GM21737 (cell line): ENCODE data around the gene ARSG.

Experiments used
- ATAC-seq: cut with Tn5 transposase; IDR thresholded peaks from one replicate; pipeline ENCODE4 v1.9.1; 2021; ENCODE audit warnings: mild to moderate bottlenecking, moderate library complexity; ENCODE audit not compliant: unreplicated experiment

ARSG gene

DNA sequence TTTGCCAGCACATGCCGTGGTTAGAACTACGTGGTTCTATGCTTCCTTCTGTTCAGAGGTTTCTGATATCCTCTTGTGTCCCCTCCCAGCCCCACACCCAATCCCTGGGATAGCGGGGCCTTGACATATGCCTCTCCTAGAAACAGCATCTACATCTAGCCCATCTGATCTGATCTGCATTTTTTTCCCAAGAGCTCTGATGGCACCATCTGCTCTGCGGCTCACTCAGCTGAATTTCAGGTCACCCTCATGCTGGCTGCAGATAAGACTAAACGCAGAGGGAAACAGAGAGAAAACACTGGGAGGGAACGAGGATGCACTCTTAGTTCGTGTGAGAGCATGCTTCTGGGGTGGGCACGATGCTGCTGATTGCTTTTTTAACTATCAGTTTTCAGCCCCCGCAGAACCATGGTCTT, 155.3 kb downstream of the ARSG start:
- no peak for ATAC-seq

DNA sequence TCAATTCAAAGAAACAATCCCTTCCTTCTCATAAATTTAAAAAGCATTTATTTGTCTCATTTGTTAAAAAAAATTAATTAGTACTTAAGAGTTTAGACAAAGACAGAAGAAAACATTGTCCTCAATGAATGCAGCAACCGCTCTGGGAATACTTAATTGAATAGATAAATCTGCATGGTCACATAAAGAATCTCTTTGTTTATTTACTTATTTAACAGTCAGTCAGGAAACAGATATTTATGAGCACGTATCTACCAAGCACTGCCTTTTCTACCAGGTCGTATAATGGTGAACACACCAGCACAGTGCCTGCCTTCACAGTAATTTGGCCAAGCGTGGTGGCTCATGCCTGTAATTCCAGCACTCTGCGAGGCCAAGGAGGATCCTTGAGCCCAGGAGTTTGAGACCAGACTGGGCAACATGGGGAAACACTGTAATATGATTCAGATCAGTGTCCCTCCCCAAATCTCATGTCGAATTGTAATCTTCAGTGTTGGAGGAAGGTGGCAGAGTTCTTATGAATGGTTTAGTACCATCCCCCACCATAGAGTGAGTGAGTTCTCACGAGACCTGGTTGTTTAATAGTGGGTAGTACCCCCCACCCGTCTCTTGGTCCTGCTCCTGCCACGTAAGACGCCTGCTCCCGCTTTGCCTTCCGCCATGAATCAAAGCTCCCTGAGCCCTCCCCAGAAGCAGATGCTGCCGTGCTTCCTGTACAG, 157.9 kb downstream of the ARSG start:
- ATAC-seq: no peak

GRCh38 chr17:68450391-68450790, 159.1 kb downstream of the ARSG start:
- no peak for ATAC-seq

- ATAC-seq: no peak
Observed at GRCh38 chr17:68450801-68451200, 159.5 kb downstream of the ARSG start.

DNA sequence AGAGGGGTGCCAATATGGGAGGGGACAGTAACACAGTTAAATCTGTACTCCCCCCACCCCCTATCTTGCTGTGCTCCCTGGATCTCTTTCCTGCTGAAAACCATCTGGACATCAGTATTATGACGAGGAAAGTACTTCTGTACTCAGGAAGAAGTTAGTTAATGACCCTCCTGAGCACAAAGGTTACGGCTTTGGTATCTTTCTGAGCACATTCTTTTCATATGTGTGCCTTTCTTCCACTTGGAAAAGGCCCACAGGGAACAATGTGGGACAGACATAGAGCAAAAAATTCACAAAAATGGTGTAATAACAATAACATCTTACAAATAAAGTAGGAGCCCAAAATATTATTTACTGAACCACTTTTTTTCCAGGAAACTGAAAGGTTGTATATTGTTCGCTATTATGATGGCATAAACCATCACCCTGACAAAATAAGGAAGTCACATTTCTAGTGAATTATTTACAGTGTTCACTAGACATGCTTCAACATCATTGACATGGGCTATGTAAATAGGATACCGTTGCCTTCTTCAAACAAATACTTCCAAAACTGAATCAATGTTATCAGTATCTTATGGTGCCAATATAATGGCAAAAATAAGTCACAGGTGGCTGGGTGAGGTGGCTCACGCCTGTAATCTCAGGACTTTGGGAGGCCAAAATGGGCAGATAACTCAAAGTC, 160.5 kb downstream of the ARSG start:
- ATAC-seq: no peak

- ATAC-seq: no peak
Observed at GRCh38 chr17:68452724-68453290, 161.5 kb downstream of the ARSG start.

GRCh38 chr17:68453991-68454665, 162.8 kb downstream of the ARSG start:
- ATAC-seq: no peak

GRCh38 chr17:68455901-68456338, 164.6 kb downstream of the ARSG start:
- no peak for ATAC-seq

DNA sequence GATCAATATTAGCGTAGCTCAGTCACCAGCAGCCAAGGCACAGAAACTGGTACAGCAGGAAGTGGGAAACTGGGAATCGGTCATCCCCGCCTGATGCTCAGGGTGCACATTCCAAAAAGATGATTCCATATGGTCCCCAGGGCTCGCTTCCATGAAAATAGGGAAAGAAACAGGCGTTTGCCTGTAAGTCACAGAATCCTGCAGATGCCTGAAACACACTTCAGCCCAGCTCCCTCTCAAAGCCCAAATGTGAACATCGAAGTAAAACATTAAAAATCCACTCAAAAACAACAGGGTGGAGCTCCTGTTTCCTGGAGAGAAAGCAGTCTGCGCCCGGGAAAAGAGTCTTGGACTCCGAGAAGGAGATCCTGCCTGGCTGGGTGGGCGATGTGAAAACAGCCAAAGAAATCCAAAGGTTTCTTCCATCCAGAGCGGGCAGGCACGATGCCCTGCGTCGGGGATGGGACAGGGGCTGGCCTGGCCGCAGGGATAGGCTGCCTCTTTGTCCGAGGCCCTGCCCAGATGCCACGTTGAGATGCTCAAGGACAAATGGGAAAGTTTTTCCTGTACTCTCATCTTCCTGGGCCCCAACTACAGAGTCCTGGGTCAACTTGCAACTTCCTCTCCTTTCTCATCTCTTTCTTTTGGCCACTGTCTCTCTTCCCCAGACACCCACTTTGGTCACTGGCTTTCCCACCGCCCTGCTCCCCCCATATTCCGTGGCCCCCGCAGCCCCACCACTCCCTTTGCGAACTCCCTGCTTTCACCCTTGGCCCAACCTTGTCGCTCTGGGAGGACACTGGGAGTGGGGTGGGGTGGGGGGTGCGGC, 165.3 kb downstream of the ARSG start:
- no peak for ATAC-seq

DNA sequence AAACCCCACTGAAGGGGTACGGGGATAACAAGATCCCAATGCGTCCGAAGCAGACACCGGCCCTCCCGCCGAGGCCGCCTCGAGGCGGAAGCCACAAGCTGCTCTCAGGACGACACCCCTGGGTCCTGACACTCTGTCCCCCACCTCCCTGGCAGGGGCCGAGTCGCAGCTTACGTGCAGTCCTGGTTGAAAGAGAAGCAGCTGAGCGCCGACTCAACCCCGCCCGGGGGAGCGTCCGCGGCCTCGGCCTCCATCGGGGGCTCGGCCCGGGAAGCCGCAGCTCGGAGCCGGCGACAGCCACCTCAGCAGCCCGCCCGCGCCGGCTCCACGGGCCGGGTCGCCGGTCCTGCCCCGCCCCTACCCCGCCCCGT, 165.9 kb downstream of the ARSG start, which contains the start of gene WIPI1:
Gene WIPI1, minus strand, starts transcription at position 329 of the 371 bp plus-strand sequence. Its CDS starts 75 bp downstream, at position 254.
- peak; percentile 22 for ATAC-seq

GRCh38 chr17:68457539-68458259, 166.4 kb downstream of the ARSG start:
- ATAC-seq: peak; percentile 69

DNA sequence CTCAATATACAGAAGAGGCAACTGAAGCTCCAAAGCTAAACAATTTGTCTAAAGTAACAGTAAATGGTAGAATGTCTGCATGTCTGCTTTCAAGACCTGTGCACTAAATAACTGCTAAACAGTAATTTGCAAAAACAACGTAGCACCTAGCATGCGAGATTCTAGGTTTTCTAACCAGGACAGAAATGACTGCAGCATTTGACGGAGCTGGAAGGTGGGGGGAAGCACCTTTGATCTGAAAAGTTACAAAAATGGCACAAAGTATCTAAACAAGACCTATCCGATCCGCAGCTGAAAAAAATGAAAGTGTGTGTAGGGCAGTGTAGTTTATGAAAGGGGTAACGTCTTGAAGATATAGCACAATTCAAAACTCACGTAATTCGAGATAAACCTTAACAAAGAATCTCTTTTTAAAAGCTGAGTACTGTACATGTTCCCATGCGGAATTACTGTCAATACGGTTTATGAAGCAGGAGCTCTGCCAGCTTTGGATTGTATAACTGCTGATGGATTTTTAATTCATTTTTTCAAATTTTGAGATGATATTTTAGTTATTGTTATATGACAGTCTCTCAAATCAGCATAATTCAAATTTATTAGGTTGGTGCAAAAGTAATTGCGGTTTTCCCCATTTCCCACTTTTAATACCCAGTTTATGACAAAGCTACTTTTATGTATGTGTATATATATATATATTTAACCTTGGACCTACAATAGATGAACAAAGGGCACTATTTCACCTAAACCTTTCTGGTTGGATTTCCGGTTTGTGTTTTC, 167.2 kb downstream of the ARSG start:
- no peak for ATAC-seq

DNA sequence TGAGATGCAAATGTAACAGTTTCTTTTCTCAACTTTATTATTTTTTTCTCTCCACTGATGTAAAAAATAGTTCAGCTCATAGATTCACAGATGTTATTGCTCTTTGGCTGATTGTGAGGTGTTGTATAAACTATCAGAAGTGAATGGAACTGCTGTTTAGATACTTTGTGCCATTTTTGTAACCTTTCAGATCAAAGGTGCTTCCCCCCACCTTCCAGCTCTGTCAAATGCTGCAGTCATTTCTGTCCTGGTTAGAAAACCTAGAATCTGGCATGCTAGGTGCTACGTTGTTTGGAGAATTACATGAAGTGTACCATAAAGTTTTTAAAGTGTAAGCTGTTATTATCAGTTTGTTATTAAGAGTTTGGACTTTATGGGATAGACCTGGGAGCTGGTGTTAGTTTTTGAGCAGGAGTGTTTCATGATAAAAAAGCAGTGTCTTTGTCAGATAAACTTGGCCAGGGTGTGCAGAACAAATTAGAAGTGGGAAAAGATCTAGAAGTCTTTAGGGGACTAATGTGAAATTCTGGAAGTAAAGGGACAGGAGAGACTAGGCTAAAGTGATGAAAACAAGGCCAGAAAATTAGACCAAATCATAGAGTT, 167.8 kb downstream of the ARSG start:
- ATAC-seq: peak; percentile 18

GRCh38 chr17:68460146-68460545, 168.9 kb downstream of the ARSG start:
- ATAC-seq: no peak

- no peak for ATAC-seq
Observed at GRCh38 chr17:68460715-68461114, 169.4 kb downstream of the ARSG start.

DNA sequence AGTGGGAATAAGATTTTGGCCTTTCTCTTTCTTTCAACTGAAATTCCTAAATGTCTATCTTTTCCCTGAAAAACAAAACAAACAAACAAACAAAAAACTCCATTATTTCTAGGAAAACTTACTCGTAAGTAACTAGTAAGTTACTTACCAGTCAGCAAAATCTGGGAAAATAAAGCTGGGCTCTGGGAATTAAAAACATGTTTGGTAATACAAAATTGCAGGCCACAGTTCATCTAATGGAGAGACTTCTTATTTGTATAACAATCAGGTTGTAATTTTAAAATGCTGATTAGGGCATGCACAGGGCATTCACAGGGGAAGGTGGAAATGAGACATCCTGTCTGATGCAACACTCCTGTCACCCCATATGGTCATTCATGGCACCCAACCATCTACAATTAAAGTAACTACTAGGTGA, 169.8 kb downstream of the ARSG start:
- ATAC-seq: no peak

GRCh38 chr17:68461589-68461988, 170.3 kb downstream of the ARSG start:
- no peak for ATAC-seq

- ATAC-seq: peak; percentile 41
Observed at GRCh38 chr17:68462381-68463210, 171.3 kb downstream of the ARSG start.
